Measurements from ENCODE around the gene ASPRV1.

- TF ChIP-seq CTCF (IDR thresholded peaks at IDR 0.05) (no peak), ZNF423 (CRISPR knock-in tag; IDR thresholded peaks at IDR 0.05) (no peak)
These were observed 31.7 kb upstream of the ASPRV1 start for GRCh38 chr2:69993048-69993565.
